ENCODE data around the gene NUDT7. TPM values are rescaled to one million over a fixed set of nuclear protein-coding genes. Genes with fewer than 3 reads are reported as not detected.

NUDT7 gene
- polyA plus RNA-seq, 3 donors: 11.8 to 14.3 (median 12.4) TPM

DNA sequence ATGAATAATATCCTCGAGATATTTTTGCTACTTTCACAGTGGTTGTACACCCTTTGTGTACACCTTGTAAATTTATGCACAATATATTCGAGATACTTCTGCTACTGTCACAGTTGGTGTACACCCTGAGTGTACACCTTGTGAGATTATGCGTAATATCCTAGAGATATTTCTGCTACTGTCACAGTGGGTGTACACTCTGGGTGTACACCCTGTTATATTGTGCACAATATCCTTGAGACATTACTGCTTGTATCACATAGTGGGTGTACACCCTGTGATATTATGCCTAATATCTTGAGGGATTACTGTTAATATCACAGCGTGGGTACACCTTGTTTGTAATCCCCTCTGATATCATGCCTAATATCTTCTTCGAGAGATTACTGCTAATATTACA lies 7.2 kb upstream of the NUDT7 start:
- no peak for DNase-seq

DNA sequence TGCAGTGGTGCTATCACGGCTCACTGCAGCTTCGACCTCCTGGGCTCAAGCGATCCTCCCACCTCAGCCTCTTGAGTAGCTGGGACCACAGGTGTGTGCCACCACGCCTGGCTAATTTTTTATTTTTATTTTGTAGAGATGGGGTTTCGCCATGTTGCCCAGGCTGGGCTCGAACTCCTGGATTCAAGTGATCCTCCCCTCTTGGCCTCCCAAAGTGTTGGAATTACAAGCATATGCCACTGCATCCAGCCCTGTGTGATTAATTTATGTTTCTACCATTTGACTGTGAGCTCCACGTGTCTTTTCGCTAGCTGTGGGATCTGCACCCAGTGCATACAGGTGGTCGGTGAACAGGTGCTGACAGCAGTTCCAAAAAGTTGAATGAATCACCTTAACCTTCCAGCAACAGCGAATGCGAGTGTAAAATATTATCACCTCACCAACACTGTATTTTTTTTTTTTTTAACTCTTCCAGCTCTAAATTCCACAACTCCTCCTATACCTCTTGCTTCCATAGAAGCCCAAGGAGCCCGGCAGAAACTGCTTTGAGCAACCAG lies 484 bp upstream of the NUDT7 start:
- no peak for DNase-seq

GRCh38 chr16:77723108-77723514 lies 797 bp downstream of the NUDT7 start:
- no peak for DNase-seq

DNA sequence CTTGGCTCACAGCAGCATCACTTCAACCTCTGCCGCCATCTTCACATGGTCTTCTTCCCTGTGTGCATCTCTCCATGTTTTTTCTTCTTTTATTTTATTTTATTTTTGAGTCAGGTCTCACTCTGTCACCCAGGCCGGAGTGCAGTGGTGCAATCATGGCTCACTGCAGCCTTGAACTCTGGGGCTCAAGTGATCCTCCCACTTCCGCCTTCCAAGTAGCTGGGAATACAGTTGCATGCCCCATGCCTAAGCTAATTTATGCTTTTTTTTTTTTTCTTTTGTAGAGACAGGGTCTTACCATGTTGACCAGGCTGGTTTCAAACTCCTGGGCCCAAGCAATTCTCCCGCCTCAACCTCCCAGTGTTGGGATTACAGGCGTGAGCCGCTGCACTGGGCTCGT lies 1.9 kb downstream of the NUDT7 start:
- no peak for DNase-seq

GRCh38 chr16:77729951-77730350 lies 7.6 kb downstream of the NUDT7 start:
- DNase-seq: no peak

DNA sequence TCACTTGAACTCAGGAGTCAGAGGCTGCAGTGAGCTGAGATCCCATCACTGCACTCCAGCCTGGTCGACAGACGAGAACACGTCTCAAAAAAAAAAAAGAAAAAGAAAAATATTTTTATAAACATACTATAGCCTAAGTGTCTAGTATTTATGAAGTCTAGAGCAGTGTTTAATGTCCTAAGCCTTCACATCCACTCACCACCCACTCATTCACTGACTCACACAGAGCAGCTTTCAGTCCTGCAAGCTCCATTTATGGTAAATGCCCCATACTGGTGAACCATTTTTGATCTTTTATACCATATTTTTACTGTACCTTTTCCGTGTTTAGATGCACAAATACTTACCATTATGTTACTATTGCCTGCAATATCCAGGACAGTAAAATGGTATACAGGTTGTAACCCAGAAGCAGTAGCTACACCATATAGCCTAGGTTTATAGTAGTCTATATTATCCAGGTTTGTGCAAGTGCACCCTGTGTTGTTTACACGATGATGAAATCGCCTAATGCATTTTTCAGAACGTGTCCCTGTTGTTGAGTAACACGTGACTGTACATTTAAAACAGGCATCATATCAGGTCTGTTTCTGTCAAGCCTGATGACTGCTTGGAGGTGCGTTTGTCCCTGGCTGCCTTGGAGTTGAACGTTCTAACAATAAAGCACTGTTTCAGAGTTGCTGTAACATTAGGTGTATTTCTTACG lies 10.1 kb downstream of the NUDT7 start:
- no peak for DNase-seq

DNA sequence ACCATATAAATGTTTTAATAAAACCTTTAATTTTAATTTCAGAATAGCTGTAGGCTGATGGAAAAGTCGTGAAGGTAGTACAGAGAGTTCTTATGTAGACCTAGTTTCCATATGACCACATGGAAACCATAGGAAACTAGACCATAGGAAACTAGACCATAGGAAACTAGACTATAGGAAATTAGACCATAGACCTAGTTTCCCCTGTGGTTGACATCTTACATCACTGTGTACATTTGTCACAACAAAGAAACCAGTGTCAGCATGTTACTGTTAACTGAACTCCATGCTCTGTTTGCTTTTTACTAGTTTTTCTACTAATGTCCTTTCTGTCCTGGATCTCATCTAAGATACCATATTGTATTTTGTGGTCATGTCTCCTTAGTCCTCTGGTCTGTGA lies 14.6 kb downstream of the NUDT7 start:
- no peak for DNase-seq

GRCh38 chr16:77738706-77739558 lies 16.6 kb downstream of the NUDT7 start:
- no peak for DNase-seq

GRCh38 chr16:77739559-77739892 lies 17.2 kb downstream of the NUDT7 start:
- DNase-seq: no peak

DNA sequence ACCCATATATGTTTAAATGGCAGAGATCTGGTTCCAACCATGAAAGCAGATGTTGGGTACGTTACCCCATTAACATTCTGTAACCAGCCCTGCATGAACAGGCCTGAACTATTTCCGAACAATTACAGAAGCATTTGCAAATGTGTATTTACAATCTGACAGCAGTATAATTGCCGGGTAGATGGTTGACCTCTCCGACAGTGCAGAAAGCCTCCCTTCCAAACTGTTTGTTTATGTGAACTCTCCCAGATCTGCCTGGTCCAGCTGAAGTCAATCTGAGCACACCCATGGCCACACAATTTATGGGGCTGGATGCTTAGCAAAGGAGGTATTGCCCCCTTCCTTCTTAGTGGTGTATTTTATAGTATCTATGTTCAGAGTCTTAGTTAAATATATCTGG lies 21.8 kb downstream of the NUDT7 start:
- peak; percentile 34 for DNase-seq

DNA sequence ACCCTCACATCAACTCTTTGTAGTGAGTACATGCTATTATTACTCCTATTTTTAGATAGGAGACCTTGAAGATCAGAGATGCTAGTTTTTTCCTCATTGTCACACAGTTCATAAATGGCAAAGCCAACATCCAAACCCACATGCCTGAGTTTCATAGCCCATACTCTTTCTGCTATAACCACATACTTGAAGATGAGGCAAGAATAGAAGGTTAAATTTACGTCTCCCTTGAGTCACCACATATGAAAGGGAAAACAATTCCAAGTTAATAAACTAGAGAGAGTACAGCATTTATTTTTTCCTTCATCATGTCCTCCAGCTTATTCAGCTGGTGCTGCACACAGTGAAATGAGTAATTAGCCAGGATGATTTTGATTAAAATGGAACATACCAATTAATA lies 23.7 kb downstream of the NUDT7 start:
- no peak for DNase-seq

DNA sequence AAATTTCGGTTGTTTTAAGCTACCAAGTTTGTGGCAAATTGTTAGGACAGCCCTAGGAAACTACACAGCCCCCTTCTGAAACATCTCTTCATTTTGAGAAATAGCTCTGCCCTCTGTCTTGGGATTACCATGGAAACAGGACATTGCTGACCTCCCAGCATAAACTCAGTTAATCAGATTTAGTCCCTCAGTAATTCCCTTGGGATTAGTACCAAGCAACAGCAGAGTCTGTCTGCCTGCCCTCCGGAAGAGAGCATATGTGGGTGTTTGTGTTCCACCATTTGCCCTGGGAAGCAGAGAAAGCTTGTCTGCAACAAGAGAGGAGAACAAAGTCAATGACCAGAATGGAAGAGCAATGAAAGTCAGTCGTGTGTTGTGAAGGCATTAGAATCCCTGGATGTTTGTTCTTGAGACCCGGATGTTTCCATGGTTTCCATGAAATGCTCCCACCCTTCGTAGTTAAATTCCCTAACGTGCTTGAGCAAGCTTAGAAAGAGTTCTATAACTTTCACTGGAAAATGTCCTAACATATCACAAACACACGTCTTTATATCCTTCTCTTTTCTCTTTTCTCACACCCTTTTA lies 26.2 kb downstream of the NUDT7 start:
- peak; percentile 24 for DNase-seq

- no peak for DNase-seq
Measured at GRCh38 chr16:77749415-77749814, 27.1 kb downstream of the NUDT7 start.

DNA sequence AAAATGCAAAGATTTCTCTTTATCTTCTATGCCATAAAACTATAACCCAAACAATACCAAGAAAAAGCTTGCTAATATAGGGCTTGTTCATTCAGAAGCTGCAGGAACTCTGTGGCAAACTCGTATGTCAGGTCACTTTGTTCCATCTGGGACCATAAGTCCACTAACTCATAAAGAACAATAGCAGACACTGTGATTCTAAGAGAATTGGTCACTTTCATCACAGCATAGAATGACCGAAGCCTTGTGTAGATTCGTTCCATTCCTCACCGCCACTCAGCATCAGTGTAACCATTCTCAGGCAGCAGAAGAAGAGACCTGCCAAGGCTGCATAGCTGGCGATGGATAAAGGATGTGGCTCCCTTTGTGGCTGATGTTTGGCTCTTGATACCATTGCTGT lies 35.7 kb downstream of the NUDT7 start:
- no peak for DNase-seq

GRCh38 chr16:77758508-77758907 lies 36.2 kb downstream of the NUDT7 start:
- DNase-seq: no peak

DNA sequence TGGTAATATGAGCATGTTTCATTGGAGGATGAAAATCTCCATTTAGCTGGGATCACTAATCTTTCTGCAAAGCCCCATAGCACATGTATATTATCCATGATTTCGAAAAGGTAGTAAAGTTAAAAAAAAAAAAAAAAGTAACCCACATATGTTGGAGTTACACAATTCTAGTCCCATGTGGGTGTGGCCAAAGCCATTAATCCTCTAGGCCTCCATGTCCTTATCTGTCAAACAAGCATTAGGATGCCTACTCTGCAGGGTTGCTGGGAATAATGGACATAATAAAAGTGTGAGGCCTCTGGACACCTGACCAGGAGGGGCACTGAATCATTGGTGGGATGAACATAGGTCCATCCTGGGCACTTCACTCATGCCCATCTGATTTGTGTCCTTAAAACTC lies 36.9 kb downstream of the NUDT7 start:
- DNase-seq: no peak

DNA sequence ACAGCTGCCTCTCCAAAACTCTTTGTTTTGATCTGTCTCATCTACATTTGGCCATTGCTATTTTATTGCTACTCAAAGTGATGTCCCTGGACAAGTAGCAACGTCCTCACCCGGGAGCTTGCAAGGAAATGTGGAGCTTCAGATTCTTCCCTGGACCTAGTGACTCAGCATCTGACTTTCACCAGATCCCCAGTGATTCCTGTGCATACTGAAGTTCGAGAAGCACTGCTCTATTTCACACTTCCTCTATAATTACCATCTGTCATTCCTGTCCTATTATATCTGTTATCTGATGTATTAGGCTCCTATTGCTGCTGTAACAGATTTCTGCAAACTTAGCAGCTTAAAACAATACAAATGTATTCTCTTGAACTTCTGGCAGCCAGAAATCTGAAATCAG lies 37.5 kb downstream of the NUDT7 start:
- DNase-seq: no peak

DNA sequence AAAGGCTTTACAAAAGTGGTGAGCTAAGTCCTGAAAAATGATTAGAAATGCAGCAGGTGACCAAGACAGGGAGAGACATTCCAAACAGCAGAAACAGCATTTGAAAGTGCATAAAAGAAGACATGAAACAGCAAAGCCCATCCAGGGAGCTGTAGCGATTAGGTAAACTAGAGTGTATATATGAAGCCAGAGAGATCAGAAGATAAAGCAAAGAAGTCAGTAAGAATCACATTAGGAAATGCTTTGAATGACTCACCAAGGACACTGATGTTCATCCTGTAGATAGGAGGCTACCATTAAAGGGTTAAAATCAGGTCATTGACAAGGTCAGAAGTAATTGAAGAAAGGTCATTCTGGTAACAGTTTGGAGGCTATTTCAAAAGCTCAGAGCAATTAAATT lies 38.5 kb downstream of the NUDT7 start:
- no peak for DNase-seq

DNA sequence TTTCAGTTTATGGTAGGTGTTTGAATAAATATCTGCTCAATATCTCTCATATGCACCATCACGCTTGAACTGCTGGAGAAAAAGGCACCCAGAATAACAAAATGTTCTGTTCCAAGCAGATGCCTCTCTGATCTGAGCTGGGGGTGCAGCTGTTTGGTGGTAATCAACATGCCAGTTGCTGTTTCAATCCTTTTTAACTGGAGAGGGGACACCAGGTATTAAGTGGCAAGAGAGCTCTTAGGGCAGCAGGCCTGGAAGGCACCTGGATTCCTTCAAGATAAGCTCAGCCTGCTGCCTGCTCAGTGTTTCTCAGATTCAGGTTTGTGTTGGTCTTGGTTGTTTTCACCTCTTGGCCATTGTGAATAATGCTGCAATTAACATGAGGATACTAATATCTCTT lies 38.9 kb downstream of the NUDT7 start:
- DNase-seq: no peak

GRCh38 chr16:77762262-77762661 lies 39.9 kb downstream of the NUDT7 start:
- no peak for DNase-seq

GRCh38 chr16:77763994-77764393 lies 41.7 kb downstream of the NUDT7 start:
- DNase-seq: no peak

DNA sequence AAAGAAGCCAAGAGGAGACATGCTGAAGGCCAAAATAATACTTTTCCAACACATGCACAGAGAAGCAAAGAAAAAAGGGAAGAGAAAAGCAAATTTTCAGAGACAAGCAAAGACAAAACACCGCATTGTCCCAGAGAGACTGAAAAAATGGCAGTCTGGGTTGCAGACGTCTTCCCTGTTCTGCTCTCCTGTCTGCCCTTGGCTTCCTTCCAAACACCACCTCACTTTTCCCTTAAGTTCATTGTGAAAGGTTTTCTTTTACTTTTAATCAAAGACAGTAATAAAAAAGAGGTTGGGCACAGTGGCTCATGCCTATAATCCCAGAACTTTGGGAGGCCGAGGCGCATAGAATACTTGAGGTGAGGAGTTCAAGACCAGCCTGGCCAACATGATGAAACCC lies 44.9 kb downstream of the NUDT7 start:
- no peak for DNase-seq

GRCh38 chr16:77767826-77768225 lies 45.5 kb downstream of the NUDT7 start:
- DNase-seq: no peak

Measured in renal pelvis (tissue), 4 donors.